Upper lobe of left lung (tissue), 4 donors: ENCODE measurements around the gene ARMCX4.

Experiments
- EP300 ChIP-seq, 4 donors: sonication (generic); formaldehyde crosslinking; IDR thresholded peaks; one replicate each; pipeline ENCODE4 v1.5.1; 2017; ENCODE audit warnings: antibody characterized with exemption in 4 of 4, control low read depth in 2 of 4
- POLR2A ChIP-seq, 4 donors: fragments of 450-650 bp; IDR thresholded peaks; one replicate each; pipeline ENCODE4 v1.5.1; 2016 to 2017; ENCODE audit warnings: antibody characterized with exemption in 4 of 4, mild to moderate bottlenecking in 2 of 4
- TF ChIP-seq, protein P1 (sequence below), 6 experiments: fragments of 450-650 bp in 4 of 6; fragments of 200-600 bp in 2 of 6; sonication (generic) in 2 of 6; IDR thresholded peaks; one replicate each; pipeline ENCODE4 v1.5.1; 2016 to 2019; ENCODE audit warnings: antibody characterized with exemption in 6 of 6

GRCh38 chrX:101442085-101442484 is 43.2 kb upstream of the ARMCX4 start:
- TF ChIP-seq, protein P1, sequence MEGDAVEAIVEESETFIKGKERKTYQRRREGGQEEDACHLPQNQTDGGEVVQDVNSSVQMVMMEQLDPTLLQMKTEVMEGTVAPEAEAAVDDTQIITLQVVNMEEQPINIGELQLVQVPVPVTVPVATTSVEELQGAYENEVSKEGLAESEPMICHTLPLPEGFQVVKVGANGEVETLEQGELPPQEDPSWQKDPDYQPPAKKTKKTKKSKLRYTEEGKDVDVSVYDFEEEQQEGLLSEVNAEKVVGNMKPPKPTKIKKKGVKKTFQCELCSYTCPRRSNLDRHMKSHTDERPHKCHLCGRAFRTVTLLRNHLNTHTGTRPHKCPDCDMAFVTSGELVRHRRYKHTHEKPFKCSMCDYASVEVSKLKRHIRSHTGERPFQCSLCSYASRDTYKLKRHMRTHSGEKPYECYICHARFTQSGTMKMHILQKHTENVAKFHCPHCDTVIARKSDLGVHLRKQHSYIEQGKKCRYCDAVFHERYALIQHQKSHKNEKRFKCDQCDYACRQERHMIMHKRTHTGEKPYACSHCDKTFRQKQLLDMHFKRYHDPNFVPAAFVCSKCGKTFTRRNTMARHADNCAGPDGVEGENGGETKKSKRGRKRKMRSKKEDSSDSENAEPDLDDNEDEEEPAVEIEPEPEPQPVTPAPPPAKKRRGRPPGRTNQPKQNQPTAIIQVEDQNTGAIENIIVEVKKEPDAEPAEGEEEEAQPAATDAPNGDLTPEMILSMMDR (IDR thresholded peaks at IDR 0.05), result no peak
- TF ChIP-seq POLR2A (IDR thresholded peaks at IDR 0.05), result no peak
- no peak for TF ChIP-seq EP300 (IDR thresholded peaks at IDR 0.05)
